Loucy (cell line): ENCODE measurements around the gene IGFBP2.

Source experiments
- H2AFZ ChIP-seq: fragments of 200-600 bp; sonication (generic); 2 replicates; pipeline ENCODE4 v1.6.0; 2016; ENCODE audit warnings: antibody characterized with exemption, mild to moderate bottlenecking, low read length, moderate library complexity
- H3F3A ChIP-seq: fragments of 200-600 bp; 2 replicates; pipeline ENCODE4 v1.6.0; 2016; ENCODE audit warnings: antibody characterized with exemption, low read depth, mild to moderate bottlenecking
- H3K27me3 ChIP-seq: fragments of 200-600 bp; sonication (generic); 2 replicates; pipeline ENCODE4 v1.6.1; 2014; ENCODE audit warnings: low read length, mild to moderate bottlenecking; ENCODE audit not compliant: insufficient read depth, poor library complexity, severe bottlenecking
- H3K36me3 ChIP-seq: fragments of 200-600 bp; sonication (generic); 2 replicates; pipeline ENCODE4 v1.6.1; 2016; ENCODE audit warnings: low read length; ENCODE audit not compliant: insufficient read depth
- H3K4me1 ChIP-seq: fragments of 200-600 bp; sonication (generic); 2 replicates; pipeline ENCODE4 v1.5.1; 2014; ENCODE audit warnings: low read length, mild to moderate bottlenecking; ENCODE audit not compliant: insufficient read depth, poor library complexity, severe bottlenecking
- H3K4me2 ChIP-seq: fragments of 200-600 bp; sonication (generic); 2 replicates; pipeline ENCODE4 v1.6.0; 2014; ENCODE audit warnings: antibody characterized with exemption, low read length, low read depth, mild to moderate bottlenecking; ENCODE audit not compliant: poor library complexity, severe bottlenecking
- H3K4me3 ChIP-seq: fragments of 200-600 bp; sonication (generic); 2 replicates; pipeline ENCODE4 v1.5.1; 2014; ENCODE audit warnings: low read length, mild to moderate bottlenecking, mixed read lengths; ENCODE audit not compliant: poor library complexity, severe bottlenecking
- H3K79me2 ChIP-seq: fragments of 200-600 bp; sonication (generic); 2 replicates; pipeline ENCODE4 v1.6.1; 2014; ENCODE audit warnings: low read length; ENCODE audit not compliant: insufficient read depth
- H3K9ac ChIP-seq: fragments of 200-600 bp; sonication (generic); 2 replicates; pipeline ENCODE4 v1.6.0; 2014; ENCODE audit warnings: mild to moderate bottlenecking, low read depth, low read length, moderate library complexity; ENCODE audit not compliant: poor library complexity, severe bottlenecking
- H3K9me2 ChIP-seq: fragments of 200-600 bp; sonication (generic); replicated peaks from 2 replicates; pipeline ENCODE4 v1.6.1; 2016; ENCODE audit warnings: low read depth, low read length, mixed read lengths
- H3K9me3 ChIP-seq: fragments of 200-600 bp; sonication (generic); 2 replicates; pipeline ENCODE4 v1.6.1; 2014; ENCODE audit warnings: mild to moderate bottlenecking, antibody characterized with exemption, low read length, low read depth; ENCODE audit not compliant: insufficient read depth
- H4K20me1 ChIP-seq: fragments of 200-600 bp; sonication (generic); 2 replicates; pipeline ENCODE4 v1.6.0; 2014; ENCODE audit warnings: antibody characterized with exemption, low read length, mild to moderate bottlenecking; ENCODE audit not compliant: insufficient read depth, poor library complexity, severe bottlenecking
- EZH2phosphoT487 ChIP-seq: fragments of 200-600 bp; IDR thresholded peaks from 2 replicates; pipeline ENCODE4 v1.6.1; 2018; ENCODE audit warnings: antibody characterized with exemption, mild to moderate bottlenecking, moderate library complexity, borderline replicate concordance
- TF ChIP-seq, protein P1 (sequence below): fragments of 200-600 bp; sonication (generic); conservative IDR thresholded peaks from 2 replicates; pipeline ENCODE4 v1.5.1; 2014; ENCODE audit warnings: mild to moderate bottlenecking, antibody characterized with exemption, low read length

Gene IGFBP2, protein sequence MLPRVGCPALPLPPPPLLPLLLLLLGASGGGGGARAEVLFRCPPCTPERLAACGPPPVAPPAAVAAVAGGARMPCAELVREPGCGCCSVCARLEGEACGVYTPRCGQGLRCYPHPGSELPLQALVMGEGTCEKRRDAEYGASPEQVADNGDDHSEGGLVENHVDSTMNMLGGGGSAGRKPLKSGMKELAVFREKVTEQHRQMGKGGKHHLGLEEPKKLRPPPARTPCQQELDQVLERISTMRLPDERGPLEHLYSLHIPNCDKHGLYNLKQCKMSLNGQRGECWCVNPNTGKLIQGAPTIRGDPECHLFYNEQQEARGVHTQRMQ

GRCh38 chr2:216632952-216633615 is at the start of gene IGFBP2:
Gene IGFBP2 (plus strand): TSS chr2:216633420. CDS start chr2:216633524, 104 bp downstream.
- Histone ChIP-seq H3K27me3 (no peaks in the 10 kb centered on the region), H4K20me1 (peaks cover 27% of the 10 kb centered on the region), H2AFZ (peak within 1 kb of the TSS; percentile 81), H3K4me3 (peak within 1 kb of the TSS; percentile 100), H3K36me3 (peaks cover 8% of the 10 kb centered on the region; the same call in 1 of the 2 replicates), H3K4me2 (peak within 1 kb of the TSS; percentile 97), H3K4me1 (peaks cover 30% of the 10 kb centered on the region), H3K9me2 (no peaks in the 10 kb centered on the region), H3K79me2 (peaks cover 59% of the 10 kb centered on the region), H3K9ac (peak within 1 kb of the TSS; percentile 97), H3F3A (0 out of 2 replicates have a peak, but pooled peaks cover 3% of the 10 kb centered on the region), H3K9me3 (no peaks in the 10 kb centered on the region)
- TF ChIP-seq EZH2phosphoT487: no peak
- TF ChIP-seq, protein P1, sequence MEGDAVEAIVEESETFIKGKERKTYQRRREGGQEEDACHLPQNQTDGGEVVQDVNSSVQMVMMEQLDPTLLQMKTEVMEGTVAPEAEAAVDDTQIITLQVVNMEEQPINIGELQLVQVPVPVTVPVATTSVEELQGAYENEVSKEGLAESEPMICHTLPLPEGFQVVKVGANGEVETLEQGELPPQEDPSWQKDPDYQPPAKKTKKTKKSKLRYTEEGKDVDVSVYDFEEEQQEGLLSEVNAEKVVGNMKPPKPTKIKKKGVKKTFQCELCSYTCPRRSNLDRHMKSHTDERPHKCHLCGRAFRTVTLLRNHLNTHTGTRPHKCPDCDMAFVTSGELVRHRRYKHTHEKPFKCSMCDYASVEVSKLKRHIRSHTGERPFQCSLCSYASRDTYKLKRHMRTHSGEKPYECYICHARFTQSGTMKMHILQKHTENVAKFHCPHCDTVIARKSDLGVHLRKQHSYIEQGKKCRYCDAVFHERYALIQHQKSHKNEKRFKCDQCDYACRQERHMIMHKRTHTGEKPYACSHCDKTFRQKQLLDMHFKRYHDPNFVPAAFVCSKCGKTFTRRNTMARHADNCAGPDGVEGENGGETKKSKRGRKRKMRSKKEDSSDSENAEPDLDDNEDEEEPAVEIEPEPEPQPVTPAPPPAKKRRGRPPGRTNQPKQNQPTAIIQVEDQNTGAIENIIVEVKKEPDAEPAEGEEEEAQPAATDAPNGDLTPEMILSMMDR: no peak

GRCh38 chr2:216583606-216584005 is 49.6 kb upstream of the IGFBP2 start:
- H3F3A ChIP-seq: no peaks in the 10 kb centered on the region
- TF ChIP-seq EZH2phosphoT487: no peak
- TF ChIP-seq, protein P1: no peak
- H3K79me2 ChIP-seq: no peaks in the 10 kb centered on the region
- H3K9me3 ChIP-seq: no peaks in the 10 kb centered on the region
- H3K27me3 ChIP-seq: peaks cover 35% of the 10 kb centered on the region
- peaks cover 2% of the 10 kb centered on the region for H3K4me1 ChIP-seq
- no peak overlapping the region for H2AFZ ChIP-seq
- H3K9ac ChIP-seq: no peak overlapping the region
- H3K36me3 ChIP-seq: no peaks in the 10 kb centered on the region
- H3K9me2 ChIP-seq: no peaks in the 10 kb centered on the region
- H4K20me1 ChIP-seq: no peaks in the 10 kb centered on the region
- no peak overlapping the region for H3K4me2 ChIP-seq
- no peak overlapping the region for H3K4me3 ChIP-seq

DNA sequence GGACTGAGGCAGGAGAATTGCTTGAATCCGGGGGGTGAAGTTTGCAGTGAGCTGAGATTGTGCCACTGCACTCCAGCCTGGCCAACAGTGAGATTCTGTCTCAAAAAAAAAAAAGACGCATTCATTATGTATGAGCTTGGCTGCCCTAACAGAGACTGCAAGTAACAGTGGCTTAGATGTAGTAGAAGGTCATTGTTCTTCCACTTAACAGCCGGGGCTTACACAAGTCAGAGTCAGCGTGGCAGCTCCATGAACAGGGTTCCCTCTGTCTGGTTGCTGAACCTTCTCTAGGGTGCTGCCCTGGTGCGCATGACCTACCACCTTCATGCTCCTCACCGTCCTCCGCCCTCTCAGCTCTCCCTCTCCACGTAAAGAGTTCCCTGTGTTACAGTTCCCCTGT is 49.1 kb upstream of the IGFBP2 start:
- H3K4me3 ChIP-seq: no peak overlapping the region
- no peaks in the 10 kb centered on the region for H3F3A ChIP-seq
- H3K79me2 ChIP-seq: no peaks in the 10 kb centered on the region
- TF ChIP-seq EZH2phosphoT487: no peak
- TF ChIP-seq, protein P1: no peak
- H4K20me1 ChIP-seq: no peaks in the 10 kb centered on the region
- H3K4me2 ChIP-seq: no peak overlapping the region
- H3K9ac ChIP-seq: no peak overlapping the region
- H3K9me2 ChIP-seq: no peaks in the 10 kb centered on the region
- H3K27me3 ChIP-seq: peaks cover 35% of the 10 kb centered on the region
- no peaks in the 10 kb centered on the region for H3K9me3 ChIP-seq
- no peaks in the 10 kb centered on the region for H3K4me1 ChIP-seq
- no peaks in the 10 kb centered on the region for H3K36me3 ChIP-seq
- H2AFZ ChIP-seq: no peak overlapping the region
